ENCODE results near the gene AP2S1. TPM values are rescaled to one million over a fixed set of nuclear protein-coding genes. Genes with fewer than 3 reads are reported as not detected.

Gene AP2S1
- total and polyA plus RNA-seq, 2 experiments from 2014 or later, result 140 to 299 TPM

DNA sequence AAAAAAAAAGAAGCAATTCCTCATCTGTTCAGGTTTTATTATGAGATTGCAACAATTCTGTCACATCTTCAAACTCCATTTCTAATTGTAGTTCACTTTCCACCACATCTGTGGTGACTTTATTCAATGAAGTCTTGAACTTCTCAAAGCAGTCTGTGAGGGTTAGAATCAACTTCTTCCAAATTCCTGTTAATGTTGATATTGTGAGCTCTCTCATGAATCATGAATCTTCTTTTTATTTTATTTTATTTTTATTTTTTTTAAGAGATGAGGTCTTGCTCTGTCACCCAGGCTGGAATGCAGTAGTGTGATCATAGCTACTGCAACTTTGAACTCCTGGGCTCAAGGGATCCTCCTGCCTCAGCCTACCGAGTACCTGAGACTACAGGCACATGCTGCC is 29.8 kb upstream of the AP2S1 start:
- DNase-seq (ENCODE audit: low spot score) (no peak), ATAC-seq (no peak)
- Mint-ChIP-seq H3K4me3 (no peak overlapping the region), H3K9me3 (no peaks in the 10 kb centered on the region), H3K4me1 (peaks cover 11% of the 10 kb centered on the region), H3K27me3 (ENCODE audit: insufficient read depth, low read depth, poor library complexity) (peaks cover 8% of the 10 kb centered on the region), H3K36me3 (ENCODE audit: low read depth) (no peaks in the 10 kb centered on the region; the same call in 2 of the 3 replicates), H3K27ac (no peak overlapping the region)
- Histone ChIP-seq H3K4me3 (no peak overlapping the region), H3F3A (replicated peaks; ENCODE audit: low read depth) (no peaks in the 10 kb centered on the region), H4K20me1 (replicated peaks; ENCODE audit: insufficient read depth) (peaks cover 15% of the 10 kb centered on the region), H3K27ac (ENCODE audit: low read depth) (no peak overlapping the region), H2AFZ (no peak overlapping the region), H3K9me2 (ENCODE audit: insufficient read depth) (no peaks in the 10 kb centered on the region), H3K4me1 (ENCODE audit: insufficient read depth) (no peaks in the 10 kb centered on the region), H3K79me2 (replicated peaks; ENCODE audit: insufficient read depth) (peaks cover 91% of the 10 kb centered on the region), H3K36me3 (ENCODE audit: insufficient read depth) (no peaks in the 10 kb centered on the region), H3K27me3 (ENCODE audit: insufficient read depth) (no peaks in the 10 kb centered on the region), H3K4me2 (no peak overlapping the region)
- TF ChIP-seq POLR2AphosphoS5 (IDR thresholded peaks at IDR 0.05; ENCODE audit: low read depth), result no peak
- TF ChIP-seq ZNF114 (CRISPR knock-in tag; IDR thresholded peaks at IDR 0.05), result no peak
- TF ChIP-seq, protein P1, sequence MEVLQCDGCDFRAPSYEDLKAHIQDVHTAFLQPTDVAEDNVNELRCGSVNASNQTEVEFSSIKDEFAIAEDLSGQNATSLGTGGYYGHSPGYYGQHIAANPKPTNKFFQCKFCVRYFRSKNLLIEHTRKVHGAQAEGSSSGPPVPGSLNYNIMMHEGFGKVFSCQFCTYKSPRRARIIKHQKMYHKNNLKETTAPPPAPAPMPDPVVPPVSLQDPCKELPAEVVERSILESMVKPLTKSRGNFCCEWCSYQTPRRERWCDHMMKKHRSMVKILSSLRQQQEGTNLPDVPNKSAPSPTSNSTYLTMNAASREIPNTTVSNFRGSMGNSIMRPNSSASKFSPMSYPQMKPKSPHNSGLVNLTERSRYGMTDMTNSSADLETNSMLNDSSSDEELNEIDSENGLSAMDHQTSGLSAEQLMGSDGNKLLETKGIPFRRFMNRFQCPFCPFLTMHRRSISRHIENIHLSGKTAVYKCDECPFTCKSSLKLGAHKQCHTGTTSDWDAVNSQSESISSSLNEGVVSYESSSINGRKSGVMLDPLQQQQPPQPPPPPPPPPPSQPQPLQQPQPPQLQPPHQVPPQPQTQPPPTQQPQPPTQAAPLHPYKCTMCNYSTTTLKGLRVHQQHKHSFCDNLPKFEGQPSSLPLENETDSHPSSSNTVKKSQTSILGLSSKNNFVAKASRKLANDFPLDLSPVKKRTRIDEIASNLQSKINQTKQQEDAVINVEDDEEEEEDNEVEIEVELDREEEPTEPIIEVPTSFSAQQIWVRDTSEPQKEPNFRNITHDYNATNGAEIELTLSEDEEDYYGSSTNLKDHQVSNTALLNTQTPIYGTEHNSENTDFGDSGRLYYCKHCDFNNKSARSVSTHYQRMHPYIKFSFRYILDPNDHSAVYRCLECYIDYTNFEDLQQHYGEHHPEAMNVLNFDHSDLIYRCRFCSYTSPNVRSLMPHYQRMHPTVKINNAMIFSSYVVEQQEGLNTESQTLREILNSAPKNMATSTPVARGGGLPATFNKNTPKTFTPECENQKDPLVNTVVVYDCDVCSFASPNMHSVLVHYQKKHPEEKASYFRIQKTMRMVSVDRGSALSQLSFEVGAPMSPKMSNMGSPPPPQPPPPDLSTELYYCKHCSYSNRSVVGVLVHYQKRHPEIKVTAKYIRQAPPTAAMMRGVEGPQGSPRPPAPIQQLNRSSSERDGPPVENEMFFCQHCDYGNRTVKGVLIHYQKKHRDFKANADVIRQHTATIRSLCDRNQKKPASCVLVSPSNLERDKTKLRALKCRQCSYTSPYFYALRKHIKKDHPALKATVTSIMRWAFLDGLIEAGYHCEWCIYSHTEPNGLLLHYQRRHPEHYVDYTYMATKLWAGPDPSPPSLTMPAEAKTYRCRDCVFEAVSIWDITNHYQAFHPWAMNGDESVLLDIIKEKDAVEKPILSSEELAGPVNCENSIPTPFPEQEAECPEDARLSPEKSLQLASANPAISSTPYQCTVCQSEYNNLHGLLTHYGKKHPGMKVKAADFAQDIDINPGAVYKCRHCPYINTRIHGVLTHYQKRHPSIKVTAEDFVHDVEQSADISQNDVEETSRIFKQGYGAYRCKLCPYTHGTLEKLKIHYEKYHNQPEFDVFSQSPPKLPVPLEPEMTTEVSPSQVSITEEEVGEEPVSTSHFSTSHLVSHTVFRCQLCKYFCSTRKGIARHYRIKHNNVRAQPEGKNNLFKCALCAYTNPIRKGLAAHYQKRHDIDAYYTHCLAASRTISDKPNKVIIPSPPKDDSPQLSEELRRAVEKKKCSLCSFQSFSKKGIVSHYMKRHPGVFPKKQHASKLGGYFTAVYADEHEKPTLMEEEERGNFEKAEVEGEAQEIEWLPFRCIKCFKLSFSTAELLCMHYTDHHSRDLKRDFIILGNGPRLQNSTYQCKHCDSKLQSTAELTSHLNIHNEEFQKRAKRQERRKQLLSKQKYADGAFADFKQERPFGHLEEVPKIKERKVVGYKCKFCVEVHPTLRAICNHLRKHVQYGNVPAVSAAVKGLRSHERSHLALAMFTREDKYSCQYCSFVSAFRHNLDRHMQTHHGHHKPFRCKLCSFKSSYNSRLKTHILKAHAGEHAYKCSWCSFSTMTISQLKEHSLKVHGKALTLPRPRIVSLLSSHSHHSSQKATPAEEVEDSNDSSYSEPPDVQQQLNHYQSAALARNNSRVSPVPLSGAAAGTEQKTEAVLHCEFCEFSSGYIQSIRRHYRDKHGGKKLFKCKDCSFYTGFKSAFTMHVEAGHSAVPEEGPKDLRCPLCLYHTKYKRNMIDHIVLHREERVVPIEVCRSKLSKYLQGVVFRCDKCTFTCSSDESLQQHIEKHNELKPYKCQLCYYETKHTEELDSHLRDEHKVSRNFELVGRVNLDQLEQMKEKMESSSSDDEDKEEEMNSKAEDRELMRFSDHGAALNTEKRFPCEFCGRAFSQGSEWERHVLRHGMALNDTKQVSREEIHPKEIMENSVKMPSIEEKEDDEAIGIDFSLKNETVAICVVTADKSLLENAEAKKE (CRISPR knock-in tag; IDR thresholded peaks at IDR 0.05), result no peak
- no peak for TF ChIP-seq CTCF (conservative IDR thresholded peaks at IDR 0.05; ENCODE audit: low read depth in 2 of 2)
- no peak for TF ChIP-seq STAT1 (IDR thresholded peaks at IDR 0.05; ENCODE audit: unreplicated experiment)
- TF ChIP-seq JUNB (IDR thresholded peaks at IDR 0.05; ENCODE audit: unreplicated experiment), result no peak
- no peak for TF ChIP-seq EZH2 (IDR thresholded peaks at IDR 0.05; ENCODE audit: low read depth, unreplicated experiment)
- TF ChIP-seq, protein P2, sequence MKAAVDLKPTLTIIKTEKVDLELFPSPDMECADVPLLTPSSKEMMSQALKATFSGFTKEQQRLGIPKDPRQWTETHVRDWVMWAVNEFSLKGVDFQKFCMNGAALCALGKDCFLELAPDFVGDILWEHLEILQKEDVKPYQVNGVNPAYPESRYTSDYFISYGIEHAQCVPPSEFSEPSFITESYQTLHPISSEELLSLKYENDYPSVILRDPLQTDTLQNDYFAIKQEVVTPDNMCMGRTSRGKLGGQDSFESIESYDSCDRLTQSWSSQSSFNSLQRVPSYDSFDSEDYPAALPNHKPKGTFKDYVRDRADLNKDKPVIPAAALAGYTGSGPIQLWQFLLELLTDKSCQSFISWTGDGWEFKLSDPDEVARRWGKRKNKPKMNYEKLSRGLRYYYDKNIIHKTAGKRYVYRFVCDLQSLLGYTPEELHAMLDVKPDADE (IDR thresholded peaks at IDR 0.05), result no peak
- no peak for TF ChIP-seq NANOG (IDR thresholded peaks at IDR 0.05; ENCODE audit: borderline replicate concordance)
- TF ChIP-seq ZNF331 (CRISPR knock-in tag; IDR thresholded peaks at IDR 0.05; ENCODE audit: low read depth), result no peak
- TF ChIP-seq CREB1 (CRISPR knock-in tag; IDR thresholded peaks at IDR 0.05; ENCODE audit: low read depth), result no peak
- TF ChIP-seq EZH2phosphoT487 (IDR thresholded peaks at IDR 0.05; ENCODE audit: unreplicated experiment), result no peak

Data from GM23338 (cell line).